GM21367 (cell line): Measurements from ENCODE around the gene GMPR2.
A peak's percentile ranks its signal among the peaks of the same experiment; 100 is the strongest.
"Not testable (repeated sequence)": the region's sequence is repeated elsewhere in the genome, so short reads cannot be mapped to it uniquely, and the experiment has no call there.

ENCODE experiments used
- ATAC-seq: cut with Tn5 transposase; IDR thresholded peaks from one replicate; pipeline ENCODE4 v1.9.1; 2021; ENCODE audit not compliant: unreplicated experiment

The GMPR2 gene

GRCh38 chr14:24226473-24226872, 6.3 kb upstream of the GMPR2 start:
- ATAC-seq, result no peak

GRCh38 chr14:24228902-24229301, 3.8 kb upstream of the GMPR2 start:
- no peak for ATAC-seq

- ATAC-seq, result peak; percentile 10
These were observed 1.2 kb upstream of the GMPR2 start for GRCh38 chr14:24231263-24232120.

- peak; percentile 66 for ATAC-seq
These were observed 546 bp upstream of the GMPR2 start, which contains the start of gene NEDD8 for GRCh38 chr14:24232121-24232644. Gene NEDD8 (minus strand): TSS chr14:24232367. CDS start chr14:24232267, 100 bp downstream.

DNA sequence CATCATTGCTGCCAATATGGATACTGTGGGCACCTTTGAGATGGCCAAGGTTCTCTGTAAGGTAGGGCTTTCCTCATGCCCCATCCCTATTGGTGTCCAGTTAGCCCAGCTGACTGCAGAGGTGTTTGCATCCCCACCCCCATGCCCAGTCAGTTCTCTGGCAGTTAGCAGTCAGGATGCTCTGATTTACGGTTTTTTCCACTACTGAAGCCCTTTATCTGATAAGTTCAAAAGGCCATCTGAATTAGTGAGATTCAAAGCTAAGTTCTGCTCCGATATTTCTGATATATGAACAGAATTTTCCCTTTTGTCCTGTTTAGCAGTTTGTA, 773 bp downstream of the GMPR2 start:
- ATAC-seq, result no peak

DNA sequence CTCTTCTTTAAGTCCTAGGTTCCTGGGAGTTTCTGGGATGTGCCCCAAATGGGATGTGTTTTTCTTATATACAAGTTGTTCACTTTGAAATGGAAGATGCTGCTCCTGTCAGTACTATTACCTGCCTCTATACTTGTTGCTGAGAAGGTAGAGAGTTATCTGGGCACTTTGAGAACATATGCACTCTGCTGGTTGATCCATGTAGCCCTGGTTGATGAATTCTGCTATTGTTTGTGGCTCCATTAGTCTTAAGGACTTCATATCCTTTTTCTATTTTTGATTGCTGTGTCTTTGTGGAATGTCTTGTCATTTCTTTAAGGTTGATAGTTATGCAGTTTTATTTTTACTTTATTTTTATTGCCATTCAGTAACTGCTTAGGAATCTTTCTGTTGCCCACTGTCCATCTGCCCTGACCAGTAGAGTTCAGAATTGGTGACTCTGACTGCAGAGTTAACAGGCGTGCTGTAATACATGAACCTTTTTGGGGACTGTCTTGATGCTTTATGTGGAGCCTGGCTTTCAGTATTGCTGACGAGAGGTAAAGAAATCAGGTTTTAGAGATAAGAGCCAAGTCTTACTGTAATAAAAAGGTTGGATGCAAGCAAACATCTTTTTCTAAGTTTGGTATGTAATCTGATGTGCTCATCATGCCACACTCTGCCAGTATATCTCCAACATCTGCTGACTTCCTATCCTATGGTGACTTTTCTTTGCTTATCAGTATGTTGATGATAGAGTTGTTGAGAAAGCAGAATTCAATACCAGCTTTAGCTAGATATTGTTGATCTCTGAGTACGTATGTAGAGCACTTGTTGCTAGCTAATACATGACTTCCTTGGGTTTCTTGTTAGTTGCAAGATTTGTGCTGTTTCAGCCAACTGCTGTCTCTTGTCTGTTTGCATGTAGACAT, 1.6 kb downstream of the GMPR2 start:
- no peak for ATAC-seq

DNA sequence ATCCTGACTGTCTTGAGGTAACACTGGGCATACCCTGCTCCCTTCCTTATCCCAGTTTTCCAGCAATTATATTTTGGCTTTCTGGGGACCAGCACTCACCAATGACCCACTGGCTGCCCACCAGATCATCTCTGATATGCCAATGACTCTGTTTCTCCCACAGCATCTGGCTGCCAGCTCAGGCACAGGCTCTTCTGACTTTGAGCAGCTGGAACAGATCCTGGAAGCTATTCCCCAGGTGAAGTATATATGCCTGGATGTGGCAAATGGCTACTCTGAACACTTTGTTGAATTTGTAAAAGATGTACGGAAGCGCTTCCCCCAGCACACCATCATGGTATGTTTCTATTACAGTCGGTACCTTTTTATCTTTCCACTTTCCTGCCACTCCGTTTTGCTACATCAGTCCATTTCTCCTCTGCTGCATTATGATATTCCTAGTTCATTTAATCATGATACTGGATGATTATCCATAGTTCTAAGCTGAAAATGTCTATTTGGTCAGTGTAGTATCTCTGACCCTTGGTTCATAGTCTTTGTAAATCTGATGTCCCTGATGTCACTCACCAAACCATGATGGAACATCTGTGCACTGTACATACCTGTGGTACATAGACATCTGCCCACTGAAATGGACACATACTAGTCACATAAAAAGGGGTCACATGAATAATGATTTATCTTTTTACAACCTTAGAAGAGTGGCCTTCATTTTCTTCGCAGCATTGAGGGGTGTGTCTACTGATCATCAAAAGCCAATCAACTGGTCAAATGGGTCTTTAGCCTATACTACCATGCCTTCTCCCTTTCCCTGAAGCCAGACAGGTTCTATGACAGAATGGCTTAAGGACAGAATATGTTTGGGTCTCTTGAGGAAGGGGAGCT, 3.3 kb downstream of the GMPR2 start:
- ATAC-seq, result no peak

- ATAC-seq, result no peak
These were observed 4.1 kb downstream of the GMPR2 start for GRCh38 chr14:24236689-24237462.

DNA sequence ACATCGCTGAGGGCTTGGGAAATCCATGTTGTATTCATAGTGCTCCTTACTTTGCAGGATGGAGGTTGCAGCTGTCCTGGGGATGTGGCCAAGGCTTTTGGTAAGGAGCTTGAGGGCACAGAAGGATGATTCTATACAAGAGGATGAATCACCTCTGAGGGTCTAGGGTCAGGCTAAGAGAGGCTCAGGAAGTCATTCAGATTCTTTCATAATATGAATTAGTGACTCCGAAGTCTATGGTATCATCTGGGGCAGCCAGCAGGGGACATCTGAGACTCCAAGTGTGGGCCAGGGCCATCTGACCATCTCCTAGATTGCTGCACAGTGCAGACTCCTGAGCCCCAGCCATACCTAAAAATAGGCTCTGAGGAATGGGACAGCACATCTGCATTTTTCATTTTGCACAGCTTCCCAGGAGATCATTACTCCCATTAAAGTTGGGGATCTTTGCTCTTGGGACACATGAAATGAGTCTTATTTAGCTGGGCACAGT, 4.8 kb downstream of the GMPR2 start:
- ATAC-seq, result no peak

- no peak for ATAC-seq
These were observed 5.4 kb downstream of the GMPR2 start for GRCh38 chr14:24238123-24238522.

GRCh38 chr14:24238527-24239037, 5.9 kb downstream of the GMPR2 start:
- ATAC-seq, result no peak

- no peak for ATAC-seq
These were observed 7.6 kb downstream of the GMPR2 start for GRCh38 chr14:24240110-24240918.

- ATAC-seq, result peak; percentile 71
These were observed 9.2 kb downstream of the GMPR2 start for GRCh38 chr14:24241829-24242443.

DNA sequence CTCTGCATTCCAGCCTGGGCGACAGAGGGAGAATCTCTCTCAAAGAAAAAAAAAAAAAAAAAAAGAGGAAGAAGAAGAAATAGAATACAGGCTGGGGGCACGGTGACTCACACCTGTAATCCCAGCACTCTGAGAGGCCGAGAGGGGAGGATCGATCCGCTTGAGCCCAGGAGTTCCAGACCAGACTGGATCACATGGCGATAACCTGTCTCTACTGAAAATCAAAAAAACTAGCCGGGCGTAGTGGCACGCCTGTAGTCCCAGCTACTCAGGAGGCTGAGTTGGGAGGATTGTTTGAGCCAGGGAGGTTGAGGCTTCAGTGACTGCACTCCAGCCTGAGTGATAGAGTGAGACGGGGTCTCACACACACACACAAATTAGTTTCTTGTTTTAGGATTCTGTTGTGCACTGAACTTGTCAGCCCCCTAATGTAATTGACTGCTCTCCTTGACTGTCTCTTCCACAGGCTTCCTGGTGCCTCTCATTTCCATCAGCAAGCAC, 10.7 kb downstream of the GMPR2 start:
- no peak for ATAC-seq

DNA sequence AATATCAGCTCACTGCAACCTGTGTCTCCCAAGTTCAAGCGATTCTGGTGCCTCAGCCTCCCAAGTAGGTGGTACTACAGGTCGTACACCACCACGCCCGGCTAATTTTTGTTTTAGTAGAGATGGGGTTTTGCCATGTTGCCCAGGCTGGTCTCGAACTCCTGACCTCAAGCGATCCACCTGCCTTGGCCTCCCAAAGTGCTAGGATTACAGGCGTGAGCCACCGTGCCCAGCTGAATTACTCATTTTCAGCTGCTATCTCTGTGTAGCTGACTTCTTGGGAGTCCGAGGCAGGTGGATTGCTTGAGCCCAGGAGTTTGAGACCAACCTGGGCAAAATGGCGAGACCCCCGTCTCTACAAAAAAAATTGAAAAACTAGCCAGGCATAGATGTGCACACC, 12.6 kb downstream of the GMPR2 start:
- ATAC-seq, result not testable (repeated sequence)

- ATAC-seq, result no peak
These were observed 14.1 kb downstream of the GMPR2 start for GRCh38 chr14:24246765-24247212.

- no peak for ATAC-seq
These were observed 14.7 kb downstream of the GMPR2 start for GRCh38 chr14:24247422-24247821.
